GM12878 (cell line): ENCODE data around the gene ASPM. TPM values are rescaled to one million over a fixed set of nuclear protein-coding genes. Genes with fewer than 3 reads are reported as not detected.

Experiments
- ATAC-seq: fragments of 200-7000 bp; cut with Tn5 transposase; 3 replicates; pipeline ENCODE4 v1.9.1; 2020; ENCODE audit warnings: mild to moderate bottlenecking, moderate library complexity
- BruUV-seq: library from RNA; stranded (reverse); fragments of 400-500 nt; replicated peaks from 2 replicates; lab custom pipeline; 2021; lab: Mats Ljungman, UMichigan
- CTCF ChIA-PET: fragments of 300-600 bp; sonication (Branson Sonifier 250); formaldehyde crosslinking; extraction: SDS; loops from one replicate; lab custom pipeline; 2021; ENCODE audit warnings: inconsistent platforms; lab: Yijun Ruan, JAX
- POLR2A ChIA-PET: fragments of 350-600 bp; formaldehyde crosslinking; extraction: SDS; loops from one replicate; lab custom pipeline; 2021; ENCODE audit warnings: inconsistent platforms; lab: Charles Lee
- RAD21 ChIA-PET: fragments of 300-600 bp; sonication (Branson Sonifier 250); formaldehyde crosslinking; loops from one replicate; lab custom pipeline; 2023; ENCODE audit warnings: antibody characterized with exemption; ENCODE audit not compliant: unreplicated experiment; lab: Charles Lee
- SMC1A ChIA-PET: fragments of 300-600 bp; sonication (Branson Sonifier 250); formaldehyde crosslinking; loops from one replicate; lab custom pipeline; 2023; ENCODE audit not compliant: unreplicated experiment, uncharacterized antibody; lab: Charles Lee
- DNase-seq: peaks from one replicate; pipeline ENCODE4 v3.0.0-alpha.2; 2011; ENCODE audit warnings: low read depth, low spot score
- FAIRE-seq: peaks from 3 replicates; lab custom pipeline; 2011; peaks lifted over from hg19 to GRCh38; lab: Jason Lieb, UNC
- H2AFZ ChIP-seq: 2 replicates; pipeline ENCODE4 v1.6.0; 2011; ENCODE audit warnings: low read depth, low read length, control low read depth; ENCODE audit not compliant: control insufficient read depth
- H3K27ac ChIP-seq: 2 replicates; pipeline ENCODE4 v1.5.1; 2011; ENCODE audit warnings: control low read depth; ENCODE audit not compliant: control insufficient read depth, insufficient read depth
- H3K27me3 ChIP-seq, 2 experiments: replicated peaks in 1 of 2; 2 replicates each; pipeline versions ENCODE4 v1.6.0 to v1.6.1; 2011; ENCODE audit warnings: low read length in 1 of 2; ENCODE audit not compliant: control insufficient read depth in 2 of 2, insufficient read depth in 2 of 2
- H3K36me3 ChIP-seq, 2 experiments: 2 replicates each; pipeline ENCODE4 v1.5.1; 2011; ENCODE audit warnings: low read length in 1 of 2; ENCODE audit not compliant: control insufficient read depth in 2 of 2, insufficient read depth in 2 of 2
- H3K4me1 ChIP-seq: 2 replicates; pipeline ENCODE4 v1.6.1; 2011; ENCODE audit warnings: mild to moderate bottlenecking, low read length, moderate library complexity, mixed read lengths; ENCODE audit not compliant: control insufficient read depth, insufficient read depth
- H3K4me2 ChIP-seq: 2 replicates; pipeline ENCODE4 v1.6.0; 2011; ENCODE audit warnings: control low read depth; ENCODE audit not compliant: control insufficient read depth, insufficient read depth
- H3K4me3 ChIP-seq: fragments of 200-600 bp; sonication (generic); 2 replicates; pipeline ENCODE4 v1.5.1; 2016
- H3K79me2 ChIP-seq: 2 replicates; pipeline ENCODE4 v1.6.0; 2011; ENCODE audit warnings: low read length; ENCODE audit not compliant: control insufficient read depth, insufficient read depth
- H3K9ac ChIP-seq: 2 replicates; pipeline ENCODE4 v1.8.0; 2011; ENCODE audit warnings: low read length, control low read depth, mixed read lengths; ENCODE audit not compliant: control insufficient read depth, insufficient read depth
- H3K9me3 ChIP-seq: replicated peaks from 3 replicates; pipeline ENCODE4 v1.5.1; 2011; ENCODE audit warnings: mild to moderate bottlenecking, low read length; ENCODE audit not compliant: control insufficient read depth, insufficient read depth
- H4K20me1 ChIP-seq: 2 replicates; pipeline ENCODE4 v1.6.0; 2011; ENCODE audit not compliant: control insufficient read depth, insufficient read depth
- CBX5 ChIP-seq: sonication (generic); IDR thresholded peaks from 2 replicates; pipeline ENCODE4 v1.6.1; 2016; ENCODE audit warnings: low read depth, moderate library complexity, mild to moderate bottlenecking, inconsistent platforms
- ETV6 ChIP-seq, 2 experiments: fragments of 450-650 bp in 1 of 2; IDR thresholded peaks in 1 of 2; conservative IDR thresholded peaks in 1 of 2; 2 replicates each; pipeline ENCODE4 v1.6.1; 2014; ENCODE audit warnings: antibody characterized with exemption in 1 of 2, borderline replicate concordance in 1 of 2, low read depth in 1 of 2, mild to moderate bottlenecking in 1 of 2, moderate library complexity in 1 of 2
- MYB ChIP-seq: fragments of 150-350 bp; IDR thresholded peaks from 2 replicates; pipeline ENCODE4 v1.6.1; 2014; ENCODE audit warnings: mild to moderate bottlenecking, low read depth, low read length, borderline replicate concordance
- MYC ChIP-seq: IDR thresholded peaks from 2 replicates; pipeline ENCODE4 v1.6.1; 2011; ENCODE audit warnings: mild to moderate bottlenecking, low read length, moderate library complexity, inconsistent platforms; ENCODE audit not compliant: insufficient read depth, insufficient replicate concordance, insufficient read length, severe bottlenecking
- PAX5 ChIP-seq: IDR thresholded peaks from 2 replicates; pipeline ENCODE4 v1.6.1; 2011; ENCODE audit warnings: low read depth, low read length, borderline replicate concordance
- RAD51 ChIP-seq: fragments of 450-650 bp; IDR thresholded peaks from 2 replicates; pipeline ENCODE4 v1.6.1; 2016; ENCODE audit warnings: moderate library complexity, mild to moderate bottlenecking, inconsistent platforms
- RBBP5 ChIP-seq: fragments of 200-600 bp; sonication (generic); conservative IDR thresholded peaks from 2 replicates; pipeline ENCODE4 v1.6.1; 2016
- RELA ChIP-seq: fragments of 450-650 bp; IDR thresholded peaks from 2 replicates; pipeline ENCODE4 v1.8.0; 2014; ENCODE audit warnings: borderline replicate concordance; ENCODE audit not compliant: partially characterized antibody
- RUNX3 ChIP-seq: IDR thresholded peaks from 2 replicates; pipeline ENCODE4 v1.6.1; 2012; ENCODE audit warnings: low read length, inconsistent platforms
- SIX5 ChIP-seq: IDR thresholded peaks from 2 replicates; pipeline ENCODE4 v1.6.1; 2011; ENCODE audit warnings: mild to moderate bottlenecking, low read depth, low read length, moderate library complexity; ENCODE audit not compliant: severe bottlenecking
- SMC3 ChIP-seq: IDR thresholded peaks from 2 replicates; pipeline ENCODE4 v1.6.1; 2011; ENCODE audit warnings: low read length, improper control_type of control experiment, borderline replicate concordance
- SP1 ChIP-seq: IDR thresholded peaks from one replicate; pipeline ENCODE4 v1.6.1; 2011; ENCODE audit warnings: low read depth, low read length
- SRF ChIP-seq, 2 experiments: IDR thresholded peaks; 2 replicates each; pipeline ENCODE4 v1.6.1; 2011; ENCODE audit warnings: low read depth in 2 of 2, low read length in 2 of 2, mild to moderate bottlenecking in 1 of 2, moderate library complexity in 1 of 2
- SUZ12 ChIP-seq: fragments of 200-600 bp; sonication (generic); IDR thresholded peaks from one replicate; pipeline ENCODE4 v1.6.1; 2018; ENCODE audit warnings: antibody characterized with exemption, mild to moderate bottlenecking; ENCODE audit not compliant: unreplicated experiment
- WGBS: methylation state at CpG from one replicate; pipeline ENCODE4 v1.1.6; 2016; ENCODE audit warnings: low lambda C conversion rate; ENCODE audit not compliant: insufficient replicate concordance, insufficient coverage; ENCODE audit errors: missing lambda C conversion rate; 5-methylcytosine and 5-hydroxymethylcytosine counted together
- in situ Hi-C: fragments of 300-500 bp; cut with MboI; formaldehyde crosslinking; loops from 9 replicates; pipeline ENCODE4 v1.14.3; 2018; ENCODE audit warnings: mixed read lengths
- intact Hi-C: fragments of 100-400 bp; cut with micrococcal nuclease; formaldehyde crosslinking; loops from one replicate; pipeline ENCODE4 v1.14.2; 2022; ENCODE audit not compliant: unreplicated experiment
- polyA plus RNA-seq, 11 experiments: library from polyadenylated mRNA; depleted of rRNA in 4 of 11; unstranded in 6 of 11; stranded (reverse) in 5 of 11; fragments of >200 nt; fragmentation: Nextera tagmentation in 4 of 11; fragmentation: Illumina TruSeq in 1 of 11; extraction: Ambion mirVana in 4 of 11; extraction: Trizol in 1 of 11; gene quantifications; 1 replicate in 1 of 11; 2 replicates in 10 of 11; pipeline versions ENCODE4 v1.2.1 to v1.2.3, GENCODE V29; 2011 to 2016; ENCODE audit warnings: inconsistent platforms in 2 of 11, missing spikeins in 2 of 11, low read depth in 1 of 11
- total RNA-seq, 4 experiments: library from RNA; depleted of rRNA in 3 of 4; stranded (reverse); fragments of >200 nt in 3 of 4; fragmentation: Illumina TruSeq in 1 of 4; extraction: Trizol in 1 of 4; gene quantifications; 2 replicates each; pipeline versions ENCODE4 v1.2.1 to v1.2.3, GENCODE V29; 2013 to 2021
- TF ChIP-seq, protein P1 (sequence below): fragments of 450-650 bp; formaldehyde crosslinking; IDR thresholded peaks from 2 replicates; pipeline ENCODE4 v1.4.0; 2022; ENCODE audit warnings: mild to moderate bottlenecking, moderate library complexity
- TF ChIP-seq, protein P2 (sequence below): fragments of 450-650 bp; IDR thresholded peaks from 2 replicates; pipeline ENCODE4 v1.6.1; 2016; ENCODE audit warnings: mild to moderate bottlenecking

Gene ASPM
- total and polyA plus RNA-seq, 10 of the 15 experiments (the other 5 are each of a cell fraction or from before 2014, with no cell fraction given) = 16.2 to 54.9 (median 26.4) TPM

DNA sequence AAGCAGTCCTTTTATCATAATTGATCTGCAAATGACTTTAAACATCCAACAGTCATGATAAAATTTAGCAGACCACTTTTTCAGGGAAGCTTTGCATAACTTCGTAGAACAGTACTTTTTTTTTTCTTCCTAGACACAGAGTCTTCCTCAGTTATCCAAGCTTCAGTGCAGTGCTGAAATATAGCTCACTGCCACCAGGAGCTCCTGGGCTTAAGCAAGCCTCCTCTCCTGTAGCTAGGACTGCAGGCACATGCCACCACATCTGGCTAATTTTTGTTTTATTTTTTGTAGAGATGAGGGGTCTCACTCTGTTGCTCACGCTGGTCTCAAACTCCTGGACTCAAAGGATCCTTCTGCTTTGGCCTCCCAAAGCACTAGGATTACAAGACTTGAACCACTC, 83.3 kb downstream of the ASPM start (continued):
- TF ChIP-seq, protein P1, sequence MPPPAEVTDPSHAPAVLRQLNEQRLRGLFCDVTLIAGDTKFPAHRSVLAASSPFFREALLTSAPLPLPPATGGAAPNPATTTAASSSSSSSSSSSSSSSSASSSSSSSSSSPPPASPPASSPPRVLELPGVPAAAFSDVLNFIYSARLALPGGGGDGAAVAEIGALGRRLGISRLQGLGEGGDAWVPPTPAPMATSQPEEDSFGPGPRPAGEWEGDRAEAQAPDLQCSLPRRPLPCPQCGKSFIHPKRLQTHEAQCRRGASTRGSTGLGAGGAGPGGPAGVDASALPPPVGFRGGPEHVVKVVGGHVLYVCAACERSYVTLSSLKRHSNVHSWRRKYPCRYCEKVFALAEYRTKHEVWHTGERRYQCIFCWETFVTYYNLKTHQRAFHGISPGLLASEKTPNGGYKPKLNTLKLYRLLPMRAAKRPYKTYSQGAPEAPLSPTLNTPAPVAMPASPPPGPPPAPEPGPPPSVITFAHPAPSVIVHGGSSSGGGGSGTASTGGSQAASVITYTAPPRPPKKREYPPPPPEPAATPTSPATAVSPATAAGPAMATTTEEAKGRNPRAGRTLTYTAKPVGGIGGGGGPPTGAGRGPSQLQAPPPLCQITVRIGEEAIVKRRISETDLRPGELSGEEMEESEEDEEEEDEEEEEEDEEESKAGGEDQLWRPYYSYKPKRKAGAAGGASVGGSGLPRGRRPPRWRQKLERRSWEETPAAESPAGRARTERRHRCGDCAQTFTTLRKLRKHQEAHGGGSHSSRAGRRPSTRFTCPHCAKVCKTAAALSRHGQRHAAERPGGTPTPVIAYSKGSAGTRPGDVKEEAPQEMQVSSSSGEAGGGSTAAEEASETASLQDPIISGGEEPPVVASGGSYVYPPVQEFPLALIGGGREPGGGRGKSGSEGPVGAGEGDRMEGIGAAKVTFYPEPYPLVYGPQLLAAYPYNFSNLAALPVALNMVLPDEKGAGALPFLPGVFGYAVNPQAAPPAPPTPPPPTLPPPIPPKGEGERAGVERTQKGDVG (CRISPR knock-in tag) = no peak
- TF ChIP-seq RBBP5 = no peak
- no peak for TF ChIP-seq SRF (IDR thresholded peaks at IDR 0.05; ENCODE audit: low read depth in 2 of 2, low read length in 2 of 2)
- no peak for TF ChIP-seq MYB
- TF ChIP-seq ETV6 (conservative IDR thresholded peaks at IDR 0.05 in 1 of 2, IDR thresholded peaks at IDR 0.05 in 1 of 2; ENCODE audit: borderline replicate concordance in 1 of 2, low read depth in 1 of 2) = no peak
- TF ChIP-seq SIX5 = no peak
- TF ChIP-seq SP1 = no peak
- TF ChIP-seq RELA = no peak
- no peak for TF ChIP-seq SUZ12

DNA sequence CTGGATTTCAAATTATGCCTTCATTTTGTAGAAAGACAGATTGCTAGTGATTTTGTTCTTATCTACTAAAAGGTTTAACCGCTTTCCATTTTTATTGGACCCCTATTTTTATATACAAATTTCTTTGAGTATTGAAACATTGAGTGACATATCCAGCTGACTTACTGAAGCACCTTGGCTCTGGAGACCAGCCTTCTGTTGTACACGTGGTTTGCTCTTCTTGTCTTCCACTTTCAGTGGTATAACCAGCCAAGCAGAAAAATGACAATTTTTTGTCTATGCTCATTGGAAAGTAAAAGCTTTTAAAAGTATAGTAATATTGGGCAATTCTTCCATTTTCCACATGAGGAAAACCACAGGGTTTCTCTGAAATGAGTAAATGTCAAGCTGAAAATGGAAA, 83.8 kb downstream of the ASPM start:
- no peaks in the 10 kb centered on the region for H3K4me1 ChIP-seq
- POLR2A ChIA-PET = no interaction called here
- in situ Hi-C loops = no loop called here
- no peaks in the 10 kb centered on the region for H3K9me3 ChIP-seq
- no peaks in the 10 kb centered on the region for H3K79me2 ChIP-seq
- ATAC-seq (peak; percentile 82), DNase-seq (peak; percentile 5)
- 28% methylated on average over 2 of the region's 2 CpGs for WGBS
- no peak overlapping the region for H3K4me3 ChIP-seq
- CTCF ChIA-PET = no interaction called here
- intact Hi-C loops = no loop called here
- SMC1A ChIA-PET = interaction anchor here (0.6 to 1.2 kb wide), 4 partner anchors 8 to 112 kb away, joined by 3 to 4 read pairs (median 4); no protein-coding TSS in a partner anchor
- TF ChIP-seq CBX5 = no peak
- TF ChIP-seq RUNX3 = peak; percentile 23; the same call in 1 of the 2 replicates
- TF ChIP-seq SMC3 = no peak
- TF ChIP-seq, protein P2, sequence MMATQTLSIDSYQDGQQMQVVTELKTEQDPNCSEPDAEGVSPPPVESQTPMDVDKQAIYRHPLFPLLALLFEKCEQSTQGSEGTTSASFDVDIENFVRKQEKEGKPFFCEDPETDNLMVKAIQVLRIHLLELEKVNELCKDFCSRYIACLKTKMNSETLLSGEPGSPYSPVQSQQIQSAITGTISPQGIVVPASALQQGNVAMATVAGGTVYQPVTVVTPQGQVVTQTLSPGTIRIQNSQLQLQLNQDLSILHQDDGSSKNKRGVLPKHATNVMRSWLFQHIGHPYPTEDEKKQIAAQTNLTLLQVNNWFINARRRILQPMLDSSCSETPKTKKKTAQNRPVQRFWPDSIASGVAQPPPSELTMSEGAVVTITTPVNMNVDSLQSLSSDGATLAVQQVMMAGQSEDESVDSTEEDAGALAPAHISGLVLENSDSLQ = peak; percentile 63
- TF ChIP-seq PAX5 = peak; percentile 29; the same call in 1 of the 2 replicates
- TF ChIP-seq RAD51 = peak; percentile 51; the same call in 1 of the 2 replicates
- TF ChIP-seq MYC = no peak
- TF ChIP-seq, all 136 proteins: peak for 4
- H3K36me3 ChIP-seq = no peaks in the 10 kb centered on the region
- no peaks in the 10 kb centered on the region for H4K20me1 ChIP-seq
- BruUV-seq = no TSS peak
- no peak overlapping the region for H2AFZ ChIP-seq
- no peak overlapping the region for H3K4me2 ChIP-seq
- H3K27me3 ChIP-seq = no peaks in the 10 kb centered on the region
- H3K9ac ChIP-seq = no peak overlapping the region
- no peak overlapping the region for H3K27ac ChIP-seq
- FAIRE-seq = peak; percentile 13
- RAD21 ChIA-PET = no interaction called here
